Measurements from ENCODE around the gene ORAI3.

DNA sequence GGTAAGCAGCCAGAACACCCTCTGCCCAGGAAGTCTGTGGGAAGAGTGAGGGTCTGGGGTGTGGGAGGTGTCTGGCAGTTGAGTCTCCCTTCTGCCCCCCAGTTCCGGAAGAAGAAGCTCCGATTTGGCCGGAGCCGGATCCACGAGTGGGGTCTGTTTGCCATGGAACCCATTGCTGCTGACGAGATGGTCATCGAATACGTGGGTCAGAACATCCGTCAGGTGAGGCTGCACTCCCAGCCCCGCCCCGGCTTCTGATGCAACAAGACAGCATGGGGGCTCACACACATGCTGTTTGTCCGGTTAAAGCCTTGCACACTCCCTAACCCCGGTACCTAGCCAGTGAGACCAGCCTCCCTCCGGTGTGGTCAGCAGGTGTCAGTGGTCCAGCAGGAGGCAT is 32.1 kb downstream of the ORAI3 start:
- TF ChIP-seq YY1 (tag by site-specific recombination; IDR thresholded peaks at IDR 0.05) (no peak), IKZF3 (tag by site-specific recombination; IDR thresholded peaks at IDR 0.05) (no peak)
- TF ChIP-seq, protein P1, sequence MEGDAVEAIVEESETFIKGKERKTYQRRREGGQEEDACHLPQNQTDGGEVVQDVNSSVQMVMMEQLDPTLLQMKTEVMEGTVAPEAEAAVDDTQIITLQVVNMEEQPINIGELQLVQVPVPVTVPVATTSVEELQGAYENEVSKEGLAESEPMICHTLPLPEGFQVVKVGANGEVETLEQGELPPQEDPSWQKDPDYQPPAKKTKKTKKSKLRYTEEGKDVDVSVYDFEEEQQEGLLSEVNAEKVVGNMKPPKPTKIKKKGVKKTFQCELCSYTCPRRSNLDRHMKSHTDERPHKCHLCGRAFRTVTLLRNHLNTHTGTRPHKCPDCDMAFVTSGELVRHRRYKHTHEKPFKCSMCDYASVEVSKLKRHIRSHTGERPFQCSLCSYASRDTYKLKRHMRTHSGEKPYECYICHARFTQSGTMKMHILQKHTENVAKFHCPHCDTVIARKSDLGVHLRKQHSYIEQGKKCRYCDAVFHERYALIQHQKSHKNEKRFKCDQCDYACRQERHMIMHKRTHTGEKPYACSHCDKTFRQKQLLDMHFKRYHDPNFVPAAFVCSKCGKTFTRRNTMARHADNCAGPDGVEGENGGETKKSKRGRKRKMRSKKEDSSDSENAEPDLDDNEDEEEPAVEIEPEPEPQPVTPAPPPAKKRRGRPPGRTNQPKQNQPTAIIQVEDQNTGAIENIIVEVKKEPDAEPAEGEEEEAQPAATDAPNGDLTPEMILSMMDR (tag by site-specific recombination; IDR thresholded peaks at IDR 0.05), result no peak
